Midbrain (tissue), 1 donor: ENCODE data around the gene TSPAN15.
A peak's percentile ranks its signal among the peaks of the same experiment; 100 is the strongest.

Source experiments
- DNase-seq: peaks from one replicate; lab custom pipeline; 2025; lab: John Stamatoyannopoulos, UW

The TSPAN15 gene

DNA sequence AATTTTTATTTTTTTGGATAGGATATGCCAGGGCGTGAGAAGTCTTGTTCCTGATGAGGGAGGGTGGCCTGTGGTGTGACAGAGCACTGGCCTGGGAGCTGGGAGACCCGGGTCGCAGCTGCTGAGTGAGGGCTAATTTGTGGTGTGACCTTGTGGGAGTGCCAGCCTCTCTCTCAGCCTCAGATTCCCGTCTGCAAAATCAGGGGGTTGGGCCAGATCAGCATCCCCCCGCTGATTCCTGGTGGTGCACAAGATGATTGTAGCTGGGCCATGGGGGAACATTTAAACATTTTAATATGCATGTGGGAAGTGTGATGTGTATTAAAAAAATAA is 14.9 kb downstream of the TSPAN15 start:
- DNase-seq, result no peak

GRCh38 chr10:69466689-69467088 is 15.4 kb downstream of the TSPAN15 start:
- DNase-seq, result peak; percentile 43

DNA sequence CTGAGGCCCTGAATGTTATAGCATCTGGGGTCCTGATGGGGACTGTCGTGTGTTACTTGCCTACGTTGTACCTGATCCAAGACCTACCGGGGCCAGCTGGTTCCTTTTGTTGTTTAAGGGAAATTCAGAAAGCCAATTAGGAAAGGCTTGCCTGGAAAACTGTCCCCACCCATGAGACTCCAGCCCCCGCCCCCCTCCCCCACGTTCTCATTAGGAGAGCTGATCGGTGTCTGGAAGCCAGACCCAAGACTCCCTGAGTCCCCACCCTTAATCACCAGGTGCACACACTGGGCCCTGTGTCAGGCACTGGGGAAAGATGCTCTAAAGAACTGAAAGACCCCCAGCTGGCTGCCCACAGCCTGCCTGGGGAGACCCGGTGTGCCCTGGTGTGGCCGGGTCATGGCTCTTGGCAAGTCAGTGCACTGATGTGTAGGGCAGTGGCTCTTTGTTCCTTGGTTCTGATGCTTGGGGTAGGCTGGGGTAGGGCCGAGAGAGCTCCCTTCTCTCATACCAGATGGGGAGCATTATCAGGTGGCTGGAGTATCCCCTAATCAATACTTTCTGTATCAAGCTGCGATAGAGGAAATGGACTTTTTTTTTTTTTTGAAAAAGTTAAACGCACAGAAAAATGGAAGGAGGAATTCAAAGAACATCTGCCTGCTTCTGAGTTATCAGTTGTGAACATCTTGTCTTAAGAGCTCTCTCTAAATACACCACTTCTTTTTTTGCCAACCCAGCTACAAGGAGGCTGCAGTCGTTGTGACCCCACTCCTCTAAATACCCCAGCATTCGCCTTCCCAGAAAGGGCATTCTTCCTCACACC is 16.9 kb downstream of the TSPAN15 start:
- DNase-seq, result no peak

- no peak for DNase-seq
These were observed 17.5 kb downstream of the TSPAN15 start for GRCh38 chr10:69468751-69469089.

- no peak for DNase-seq
These were observed 18.7 kb downstream of the TSPAN15 start for GRCh38 chr10:69469976-69470375.

- DNase-seq, result no peak
These were observed 19.5 kb downstream of the TSPAN15 start for GRCh38 chr10:69470463-69471384.

DNA sequence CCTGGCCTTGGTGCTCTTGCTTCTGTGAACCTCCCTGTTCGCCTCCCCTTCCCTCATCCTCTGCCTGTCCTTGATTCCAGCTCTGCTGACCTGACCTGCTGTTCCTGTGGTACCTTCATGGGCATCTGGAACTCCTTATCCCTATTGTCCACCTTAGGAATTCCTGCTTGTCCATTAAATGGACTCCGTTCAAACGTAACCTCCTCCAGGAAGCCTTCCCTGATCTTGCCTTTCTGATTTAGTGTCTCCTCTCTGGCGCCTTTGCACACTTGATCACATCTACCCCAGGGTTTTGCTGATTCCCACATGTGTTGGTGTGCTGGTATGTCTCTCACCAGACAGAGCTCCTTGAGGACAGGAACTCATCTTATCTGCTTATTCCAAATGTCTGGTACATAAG is 20.9 kb downstream of the TSPAN15 start:
- DNase-seq, result no peak

GRCh38 chr10:69472544-69472943 is 21.3 kb downstream of the TSPAN15 start:
- no peak for DNase-seq

GRCh38 chr10:69473304-69473990 is 22.2 kb downstream of the TSPAN15 start:
- no peak for DNase-seq

- no peak for DNase-seq
These were observed 23.6 kb downstream of the TSPAN15 start for GRCh38 chr10:69474742-69475432.

GRCh38 chr10:69475433-69475830 is 24.2 kb downstream of the TSPAN15 start:
- no peak for DNase-seq

DNA sequence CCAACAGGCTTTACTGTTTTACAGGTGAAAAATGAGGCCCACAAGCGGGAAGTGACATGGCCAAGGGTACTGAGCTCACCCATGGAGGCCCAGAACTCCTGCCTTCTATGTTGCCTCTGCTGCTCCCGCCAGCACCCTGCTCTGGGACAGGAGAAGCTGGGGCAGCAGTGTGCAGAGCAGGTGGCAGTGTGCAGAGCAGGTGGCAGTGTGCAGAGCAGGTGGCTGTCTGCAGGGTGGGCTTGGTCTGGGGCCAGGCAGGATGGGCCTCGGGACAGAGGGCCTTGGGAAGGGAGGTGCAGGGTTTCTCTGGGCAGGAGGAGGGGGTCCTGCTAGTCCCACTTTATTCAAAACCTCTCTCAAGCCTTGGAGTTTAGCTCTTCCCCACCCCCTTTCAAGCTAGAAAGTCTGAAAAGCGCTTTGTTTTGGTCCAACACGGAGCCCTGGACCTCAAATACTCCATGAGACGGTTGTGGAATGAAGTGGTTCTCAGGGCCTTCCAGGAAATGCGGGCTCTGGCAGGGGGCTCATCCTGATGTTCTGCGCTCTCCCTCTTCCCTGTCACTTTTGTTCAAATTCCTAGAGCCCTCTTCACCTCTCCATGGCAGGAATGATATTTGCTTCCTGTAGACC is 26.8 kb downstream of the TSPAN15 start:
- DNase-seq, result peak; percentile 57

GRCh38 chr10:69479240-69480067 is 28.2 kb downstream of the TSPAN15 start:
- peak; percentile 43 for DNase-seq

DNA sequence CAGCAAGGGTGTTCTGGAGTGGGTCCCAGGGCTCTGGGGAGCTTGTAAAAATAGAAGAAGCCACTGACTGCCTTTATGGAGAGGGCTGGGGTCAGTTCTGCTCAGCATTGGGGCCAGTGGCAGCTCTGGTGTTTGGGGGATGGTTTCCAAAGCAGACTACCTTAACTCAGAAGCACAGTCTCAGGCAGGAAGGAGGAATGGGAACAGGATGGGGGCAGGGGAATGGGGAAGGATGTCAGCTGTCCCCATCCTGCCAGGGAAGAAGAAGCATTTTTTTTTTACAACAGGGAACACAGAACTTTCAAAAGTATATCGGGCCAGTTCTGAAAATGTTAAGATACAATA is 28.8 kb downstream of the TSPAN15 start:
- DNase-seq, result no peak

- DNase-seq, result no peak
These were observed 30.0 kb downstream of the TSPAN15 start for GRCh38 chr10:69481305-69481704.

GRCh38 chr10:69481811-69482524 is 30.7 kb downstream of the TSPAN15 start:
- no peak for DNase-seq

- DNase-seq, result no peak
These were observed 32.7 kb downstream of the TSPAN15 start for GRCh38 chr10:69483963-69484362.

DNA sequence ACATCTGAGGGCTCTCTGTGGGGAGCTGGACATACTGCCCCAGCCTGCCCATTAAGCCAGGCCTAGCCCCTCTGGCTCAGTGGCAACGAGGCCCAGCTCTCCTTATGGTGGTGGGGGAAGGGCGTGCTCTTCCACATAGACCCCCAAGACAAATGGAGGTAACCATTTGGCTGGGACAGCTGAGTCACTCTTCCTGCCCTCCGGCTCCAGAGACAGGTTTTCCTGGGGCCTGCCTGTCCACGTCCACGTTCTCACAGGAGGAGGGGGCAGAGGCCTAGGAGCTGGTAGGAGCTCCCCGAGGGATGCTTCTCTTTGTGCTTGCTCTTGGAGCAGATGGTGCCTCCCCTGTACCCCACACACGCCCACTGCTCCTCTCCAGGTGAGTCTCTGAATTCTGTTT is 33.5 kb downstream of the TSPAN15 start:
- no peak for DNase-seq

DNA sequence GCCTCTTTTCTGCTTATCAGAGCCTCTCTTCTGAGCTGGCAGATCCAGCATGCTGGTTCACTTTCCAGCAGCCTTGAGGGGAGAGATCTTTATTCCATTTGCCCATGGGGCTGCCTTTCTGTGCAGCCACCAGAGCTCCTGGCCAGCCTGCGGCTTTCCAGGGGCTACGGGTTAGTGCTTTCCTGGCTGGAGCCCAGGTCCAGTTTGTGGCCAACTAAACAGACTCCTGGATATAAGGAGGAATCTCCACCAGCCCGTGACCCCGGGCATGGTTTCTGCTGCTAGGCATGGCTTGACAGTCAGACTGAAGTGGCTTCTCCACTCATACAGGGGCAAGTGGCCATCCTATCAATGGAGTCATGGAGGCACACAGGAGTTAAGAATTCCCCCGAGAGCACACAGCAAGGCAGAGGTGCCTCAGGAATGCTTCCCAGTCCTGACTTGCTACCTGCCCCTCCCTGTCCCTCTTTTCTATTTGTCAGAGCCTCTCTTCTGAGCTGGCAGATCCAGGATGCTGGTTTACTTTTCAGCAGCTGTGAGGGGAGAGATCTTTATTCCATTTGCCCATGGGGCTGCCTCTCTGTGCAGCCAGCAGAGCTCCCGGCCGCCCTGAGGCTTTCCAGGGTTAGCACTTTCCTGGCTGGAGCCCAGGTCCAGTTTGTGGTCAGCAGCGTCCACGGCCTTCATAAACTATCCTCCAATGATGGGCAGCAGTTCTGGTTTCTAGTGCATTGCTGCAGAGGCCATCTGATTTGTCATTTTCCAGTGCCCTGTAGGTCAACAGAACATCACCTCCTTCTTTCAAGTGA is 35.9 kb downstream of the TSPAN15 start:
- DNase-seq, result no peak
